Pancreas (tissue), 10 donors: Measurements from ENCODE around the gene HSD17B4. TPM values are rescaled to one million over a fixed set of nuclear protein-coding genes. Genes with fewer than 3 reads are reported as not detected.
"Not testable (repeated sequence)": the region's sequence is repeated elsewhere in the genome, so short reads cannot be mapped to it uniquely, and the experiment has no call there.

Experiments
- ATAC-seq, 4 donors: fragments of 200-7000 bp; cut with Tn5 transposase; one replicate each; pipeline versions ENCODE4 v1.8.0 to v1.9.1; 2020; ENCODE audit warnings: mild to moderate bottlenecking in 4 of 4, moderate library complexity in 4 of 4
- DNase-seq, 6 donors: peaks; one replicate each; pipeline ENCODE4 v3.0.0-alpha.2; 2020
- FAIRE-seq: peaks from 2 replicates; lab custom pipeline; 2012; peaks lifted over from hg19 to GRCh38; lab: Jason Lieb, UNC
- H3K27ac ChIP-seq, 4 donors: fragments of 200-600 bp; sonication (generic); 1 replicate in 3 of 4; 2 replicates in 1 of 4; pipeline versions ENCODE4 v1.5.0 to v1.8.0; 2020
- H3K27me3 ChIP-seq, 4 donors: fragments of 200-600 bp; one replicate each; pipeline ENCODE4 v1.8.0; 2021
- H3K36me3 ChIP-seq, 3 donors: fragments of 200-600 bp; sonication (generic) in 1 of 3; one replicate each; pipeline versions ENCODE4 v1.5.0 to v1.8.0; 2020 to 2021
- H3K4me1 ChIP-seq, 3 donors: fragments of 200-600 bp; one replicate each; pipeline ENCODE4 v1.8.0; 2021
- H3K4me3 ChIP-seq, 4 donors: fragments of 200-600 bp; sonication (generic) in 2 of 4; one replicate each; pipeline versions ENCODE4 v1.5.0 to v1.8.0; 2020 to 2021
- H3K9me3 ChIP-seq, 4 donors: fragments of 200-600 bp; one replicate each; pipeline ENCODE4 v1.8.0; 2021
- WGBS, 2 donors: extraction: QIAGEN DNeasy Blood & Tissue Kit; methylation state at CpG; one replicate each; pipeline ENCODE4 v1.1.7; 2013; 5-methylcytosine and 5-hydroxymethylcytosine counted together
- intact Hi-C, 3 donors: fragments of 100-400 bp; cut with DNase I; formaldehyde crosslinking; loops; one replicate each; pipeline versions ENCODE4 v1.11.1 to v1.14.2; 2022
- polyA plus RNA-seq, 2 donors: library from polyadenylated mRNA; stranded (reverse); fragments of 200-250 nt; gene quantifications; one replicate each; pipeline ENCODE4 v1.2.3, GENCODE V29; 2013
- total RNA-seq, 6 donors: library from RNA; stranded (reverse); fragmentation: NEBNext Ultra II Directional in 4 of 6; extraction: Animal tissue kit (Norgen Biotek cat#: 25700) in 4 of 6; gene quantifications; one replicate each; pipeline versions ENCODE4 v1.2.1 to v1.2.4, GENCODE V29; 2021 to 2023
- TF ChIP-seq, protein P1 (sequence below), 4 donors: fragments of 200-600 bp; sonication (generic) in 3 of 4; IDR thresholded peaks; one replicate each; pipeline versions ENCODE4 v1.5.0 to v1.8.0; 2021; ENCODE audit warnings: antibody characterized with exemption in 4 of 4
- donor health status: healthy with polysubstance abuse.
- donor health status: DM: no; HTN: no; CAD: no; lungs with moderate emphysema.
- donor health status: DM: no; HTN: no; CAD: no.
- donor health status: control.
- donor health status: control.
- donor health status: Bipolar disorder and iron deficiency.
- donor health status: DM: yes; HTN: yes; CAD: no.
- donor health status: DM: no; HTN: no; CAD: no.
- donor health status: DM: no; HTN: no; CAD: no.
- donor health status: DM: yes; HTN: yes; CAD: no.

Gene HSD17B4
- total and polyA plus RNA-seq, 8 donors = 120 to 152 (median 130) TPM

DNA sequence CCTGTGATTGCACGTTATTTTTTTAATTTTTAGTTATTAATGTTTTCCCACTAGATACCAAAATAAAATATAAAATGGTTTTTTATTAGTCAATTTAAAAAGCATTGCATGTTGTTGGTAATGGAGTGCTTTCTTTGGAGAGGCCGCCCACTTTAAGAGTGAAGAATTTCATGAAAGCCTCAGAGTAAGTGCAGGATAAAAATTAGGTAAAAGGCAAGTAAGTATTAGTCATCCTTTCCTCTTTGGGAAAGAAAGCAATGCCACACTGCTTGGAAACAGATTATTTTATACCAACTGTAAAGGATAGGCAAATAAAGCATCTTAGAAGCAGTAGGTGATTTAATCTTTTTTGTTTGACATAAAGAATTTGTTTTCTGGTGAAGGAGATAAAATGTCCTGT is 62.9 kb downstream of the HSD17B4 start:
- Histone ChIP-seq H3K4me1 (no peaks in the 10 kb centered on the region), H3K9me3 (no peaks in the 10 kb centered on the region), H3K4me3 (no peak overlapping the region), H3K36me3 (peaks cover 0 to 43% (median 6%) of the 10 kb centered on the region in 3 donors), H3K27me3 (no peaks in the 10 kb centered on the region), H3K27ac (no peak overlapping the region)
- ATAC-seq (no peak), FAIRE-seq (no peak), DNase-seq (no peak)
- TF ChIP-seq, protein P1, sequence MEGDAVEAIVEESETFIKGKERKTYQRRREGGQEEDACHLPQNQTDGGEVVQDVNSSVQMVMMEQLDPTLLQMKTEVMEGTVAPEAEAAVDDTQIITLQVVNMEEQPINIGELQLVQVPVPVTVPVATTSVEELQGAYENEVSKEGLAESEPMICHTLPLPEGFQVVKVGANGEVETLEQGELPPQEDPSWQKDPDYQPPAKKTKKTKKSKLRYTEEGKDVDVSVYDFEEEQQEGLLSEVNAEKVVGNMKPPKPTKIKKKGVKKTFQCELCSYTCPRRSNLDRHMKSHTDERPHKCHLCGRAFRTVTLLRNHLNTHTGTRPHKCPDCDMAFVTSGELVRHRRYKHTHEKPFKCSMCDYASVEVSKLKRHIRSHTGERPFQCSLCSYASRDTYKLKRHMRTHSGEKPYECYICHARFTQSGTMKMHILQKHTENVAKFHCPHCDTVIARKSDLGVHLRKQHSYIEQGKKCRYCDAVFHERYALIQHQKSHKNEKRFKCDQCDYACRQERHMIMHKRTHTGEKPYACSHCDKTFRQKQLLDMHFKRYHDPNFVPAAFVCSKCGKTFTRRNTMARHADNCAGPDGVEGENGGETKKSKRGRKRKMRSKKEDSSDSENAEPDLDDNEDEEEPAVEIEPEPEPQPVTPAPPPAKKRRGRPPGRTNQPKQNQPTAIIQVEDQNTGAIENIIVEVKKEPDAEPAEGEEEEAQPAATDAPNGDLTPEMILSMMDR (IDR thresholded peaks at IDR 0.05) = no peak
- WGBS, 2 donors = 94% methylated on average over 2 of the region's 2 CpGs
- intact Hi-C loops = no loop called here

DNA sequence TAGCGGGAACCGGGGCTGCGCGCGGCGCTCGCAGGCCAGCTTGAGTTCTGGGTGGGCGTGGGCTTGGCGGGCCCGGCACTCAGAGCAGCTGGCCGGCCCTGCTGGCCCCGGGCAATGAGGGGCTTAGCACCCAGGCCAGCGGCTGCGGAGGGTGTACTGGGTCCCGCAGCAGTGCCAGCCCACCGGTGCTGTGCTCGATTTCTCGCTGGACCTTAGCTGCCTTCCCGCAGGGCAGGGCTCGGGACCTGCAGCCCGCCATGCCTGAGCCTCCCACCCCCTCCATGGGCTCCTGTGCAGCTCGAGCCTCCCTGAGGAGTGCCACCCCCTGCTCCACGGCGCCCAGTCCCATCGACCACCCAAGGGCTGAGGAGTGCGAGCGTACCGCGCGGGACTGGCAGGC is 64.8 kb downstream of the HSD17B4 start:
- H3K9me3 ChIP-seq, H3K27ac ChIP-seq, H3K4me1 ChIP-seq, ATAC-seq, H3K4me3 ChIP-seq, H3K27me3 ChIP-seq, intact Hi-C loops, FAIRE-seq: not testable (repeated sequence)
- H3K36me3 ChIP-seq = peaks cover 0 to 26% (median 0%) of the 10 kb centered on the region in 3 donors
- WGBS, 2 donors = 96 to 99% methylated on average over 27 to 30 of the region's 30 CpGs
- DNase-seq = peak in 3 of 6 donors; percentile 7 to 46 (median 45)

DNA sequence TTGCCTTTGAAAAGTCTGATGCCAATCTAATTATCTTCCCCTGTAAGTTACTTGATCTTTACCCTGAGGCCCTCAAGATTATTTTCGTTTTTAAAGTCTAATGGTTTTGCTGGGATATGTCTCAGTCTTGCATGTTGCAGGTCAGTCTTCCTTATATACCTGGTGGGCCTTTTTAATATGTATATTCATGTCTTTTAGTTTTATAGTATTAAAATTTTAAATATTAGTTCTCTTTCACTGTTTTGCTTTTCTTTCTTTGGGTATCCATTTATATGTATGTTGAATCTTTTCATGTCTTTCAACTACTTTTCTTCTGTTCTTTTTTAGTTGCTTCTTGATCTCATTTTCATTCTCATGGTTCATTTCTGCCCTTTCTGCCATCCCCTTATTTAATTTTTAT is 68.9 kb downstream of the HSD17B4 start:
- TF ChIP-seq, protein P1 (IDR thresholded peaks at IDR 0.05) = no peak
- Histone ChIP-seq H3K9me3 (no peaks in the 10 kb centered on the region), H3K4me1 (no peaks in the 10 kb centered on the region), H3K27ac (no peak overlapping the region), H3K36me3 (peaks cover 0 to 15% (median 0%) of the 10 kb centered on the region in 3 donors), H3K4me3 (no peak overlapping the region), H3K27me3 (no peaks in the 10 kb centered on the region)
- WGBS, 2 donors = 78 to 90% methylated on average over 1 of the region's 1 CpG
- no peak for FAIRE-seq
- no peak for DNase-seq
- intact Hi-C loops = no loop called here
- ATAC-seq = no peak

DNA sequence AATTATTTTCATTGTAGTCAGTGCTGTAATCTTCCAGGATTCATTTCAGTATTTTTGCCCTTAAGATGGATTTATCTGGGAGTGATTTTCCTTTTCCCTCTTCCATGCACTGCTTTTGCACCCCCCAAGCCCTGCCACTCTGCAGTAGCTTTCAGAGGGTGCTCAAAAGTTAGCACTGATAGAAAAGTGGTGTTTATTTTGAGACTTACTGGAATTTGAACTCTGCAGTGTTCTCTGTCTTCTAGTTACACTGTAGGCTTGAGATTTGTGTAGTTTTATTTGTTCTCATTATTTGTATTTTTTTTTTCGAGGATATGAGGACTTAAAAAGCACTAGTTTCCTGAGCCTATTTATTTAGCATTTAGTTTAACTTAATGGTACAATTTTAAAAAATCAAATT is 70.5 kb downstream of the HSD17B4 start:
- no peak for FAIRE-seq
- Histone ChIP-seq H3K4me1 (no peaks in the 10 kb centered on the region), H3K4me3 (no peak overlapping the region), H3K9me3 (no peaks in the 10 kb centered on the region), H3K36me3 (peaks cover 0 to 22% (median 0%) of the 10 kb centered on the region in 3 donors), H3K27me3 (no peaks in the 10 kb centered on the region), H3K27ac (no peak overlapping the region)
- TF ChIP-seq, protein P1 (IDR thresholded peaks at IDR 0.05) = no peak
- no peak for DNase-seq
- WGBS, 2 donors = 53 to 64% methylated on average over 1 of the region's 1 CpG
- no peak for ATAC-seq
- intact Hi-C loops = no loop called here

DNA sequence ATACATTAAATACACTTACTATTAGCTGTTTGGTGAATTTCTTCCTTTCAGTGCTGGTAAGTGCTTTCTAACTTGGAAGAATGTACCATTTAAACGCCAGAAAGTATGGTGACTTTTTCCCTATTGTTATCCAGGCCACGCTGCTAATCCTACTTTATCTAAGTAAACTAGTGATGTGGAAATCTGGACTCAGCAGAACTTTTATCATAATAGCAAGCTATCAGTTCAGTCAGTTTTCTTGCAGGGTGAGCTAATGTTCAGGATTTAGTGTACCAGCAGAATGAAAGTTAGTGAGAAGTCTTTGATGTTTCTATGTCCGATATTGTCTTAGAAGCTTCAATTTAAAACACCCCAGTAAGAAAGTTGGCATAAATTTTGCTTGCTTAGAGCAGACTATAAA is 72.2 kb downstream of the HSD17B4 start:
- ATAC-seq (no peak), FAIRE-seq (no peak), DNase-seq (no peak)
- Histone ChIP-seq H3K4me3 (no peak overlapping the region), H3K27ac (no peak overlapping the region), H3K4me1 (no peaks in the 10 kb centered on the region), H3K27me3 (no peaks in the 10 kb centered on the region), H3K36me3 (peaks cover 0 to 24% (median 0%) of the 10 kb centered on the region in 3 donors), H3K9me3 (no peaks in the 10 kb centered on the region)
- intact Hi-C loops = no loop called here
- WGBS, 2 donors = 51 to 55% methylated on average over 3 of the region's 3 CpGs
- TF ChIP-seq, protein P1 (IDR thresholded peaks at IDR 0.05) = no peak
